ENCODE measurements around the gene SIX5. TPM values are rescaled to one million over a fixed set of nuclear protein-coding genes. Genes with fewer than 3 reads are reported as not detected.

Gene SIX5
- total and polyA plus RNA-seq, 9 of the 15 experiments (the other 6 are each of a cell fraction or from before 2014, with no cell fraction given), result 1.4 to 17.2 (median 7.4) TPM; not detected in 2

- Histone ChIP-seq H3K4me1 (replicated peaks in 1 of 2; ENCODE audit: control insufficient read depth in 2 of 2, insufficient read depth in 2 of 2, low read length in 2 of 2) (peaks cover 13 to 45% of the 10 kb centered on the region in 2 experiments; a peak in 4 of 5 replicates), H3K4me2 (ENCODE audit: insufficient read depth, low read length) (no peak overlapping the region), H3K27me3 (ENCODE audit: control insufficient read depth in 2 of 2, insufficient read depth in 2 of 2, low read length in 2 of 2) (no peaks in the 10 kb centered on the region), H3K79me2 (ENCODE audit: control insufficient read depth, insufficient read depth, low read length) (no peaks in the 10 kb centered on the region), H3K9me1 (ENCODE audit: control insufficient read depth, insufficient read depth, low read length) (peaks cover 1% of the 10 kb centered on the region), H3K9ac (ENCODE audit: insufficient read depth in 1 of 2, low read depth in 2 of 2, low read length in 2 of 2) (no peak overlapping the region), H4K20me1 (replicated peaks; ENCODE audit: control insufficient read depth, insufficient read depth, low read length) (peaks cover under 1% of the 10 kb centered on the region; the same call in 1 of the 2 replicates), H3K36me3 (ENCODE audit: control insufficient read depth, insufficient read depth, low read length) (peaks cover 21% of the 10 kb centered on the region; the same call in 2 of the 3 replicates), H3K27ac (ENCODE audit: extremely low read depth, low read depth, low read length) (no peak overlapping the region), H3K4me3 (no peak overlapping the region), H3K9me3 (replicated peaks; ENCODE audit: control insufficient read depth, insufficient read depth, low read depth, low read length) (no peaks in the 10 kb centered on the region), H2AFZ (ENCODE audit: low read depth, low read length) (no peak overlapping the region)
- intact Hi-C loops (cut with micrococcal nuclease) (loop anchor here (10.0 kb wide), 1 partner anchor 261 kb away; no protein-coding TSS in a partner anchor), in situ Hi-C loops (cut with MboI) (no loop called here)
- FAIRE-seq (no peak), ATAC-seq (no peak), DNase-seq (ENCODE audit: extremely low read depth in 1 of 4, low spot score in 3 of 4) (no peak)
- no peak for TF ChIP-seq TRIM28 (IDR thresholded peaks at IDR 0.05)
- no peak for TF ChIP-seq BRD9 (IDR thresholded peaks at IDR 0.05; ENCODE audit: low read depth, partially characterized antibody)
- TF ChIP-seq, protein P1, sequence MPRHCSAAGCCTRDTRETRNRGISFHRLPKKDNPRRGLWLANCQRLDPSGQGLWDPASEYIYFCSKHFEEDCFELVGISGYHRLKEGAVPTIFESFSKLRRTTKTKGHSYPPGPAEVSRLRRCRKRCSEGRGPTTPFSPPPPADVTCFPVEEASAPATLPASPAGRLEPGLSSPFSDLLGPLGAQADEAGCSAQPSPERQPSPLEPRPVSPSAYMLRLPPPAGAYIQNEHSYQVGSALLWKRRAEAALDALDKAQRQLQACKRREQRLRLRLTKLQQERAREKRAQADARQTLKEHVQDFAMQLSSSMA (CRISPR knock-in tag; IDR thresholded peaks at IDR 0.05), result no peak
- TF ChIP-seq, protein P2, sequence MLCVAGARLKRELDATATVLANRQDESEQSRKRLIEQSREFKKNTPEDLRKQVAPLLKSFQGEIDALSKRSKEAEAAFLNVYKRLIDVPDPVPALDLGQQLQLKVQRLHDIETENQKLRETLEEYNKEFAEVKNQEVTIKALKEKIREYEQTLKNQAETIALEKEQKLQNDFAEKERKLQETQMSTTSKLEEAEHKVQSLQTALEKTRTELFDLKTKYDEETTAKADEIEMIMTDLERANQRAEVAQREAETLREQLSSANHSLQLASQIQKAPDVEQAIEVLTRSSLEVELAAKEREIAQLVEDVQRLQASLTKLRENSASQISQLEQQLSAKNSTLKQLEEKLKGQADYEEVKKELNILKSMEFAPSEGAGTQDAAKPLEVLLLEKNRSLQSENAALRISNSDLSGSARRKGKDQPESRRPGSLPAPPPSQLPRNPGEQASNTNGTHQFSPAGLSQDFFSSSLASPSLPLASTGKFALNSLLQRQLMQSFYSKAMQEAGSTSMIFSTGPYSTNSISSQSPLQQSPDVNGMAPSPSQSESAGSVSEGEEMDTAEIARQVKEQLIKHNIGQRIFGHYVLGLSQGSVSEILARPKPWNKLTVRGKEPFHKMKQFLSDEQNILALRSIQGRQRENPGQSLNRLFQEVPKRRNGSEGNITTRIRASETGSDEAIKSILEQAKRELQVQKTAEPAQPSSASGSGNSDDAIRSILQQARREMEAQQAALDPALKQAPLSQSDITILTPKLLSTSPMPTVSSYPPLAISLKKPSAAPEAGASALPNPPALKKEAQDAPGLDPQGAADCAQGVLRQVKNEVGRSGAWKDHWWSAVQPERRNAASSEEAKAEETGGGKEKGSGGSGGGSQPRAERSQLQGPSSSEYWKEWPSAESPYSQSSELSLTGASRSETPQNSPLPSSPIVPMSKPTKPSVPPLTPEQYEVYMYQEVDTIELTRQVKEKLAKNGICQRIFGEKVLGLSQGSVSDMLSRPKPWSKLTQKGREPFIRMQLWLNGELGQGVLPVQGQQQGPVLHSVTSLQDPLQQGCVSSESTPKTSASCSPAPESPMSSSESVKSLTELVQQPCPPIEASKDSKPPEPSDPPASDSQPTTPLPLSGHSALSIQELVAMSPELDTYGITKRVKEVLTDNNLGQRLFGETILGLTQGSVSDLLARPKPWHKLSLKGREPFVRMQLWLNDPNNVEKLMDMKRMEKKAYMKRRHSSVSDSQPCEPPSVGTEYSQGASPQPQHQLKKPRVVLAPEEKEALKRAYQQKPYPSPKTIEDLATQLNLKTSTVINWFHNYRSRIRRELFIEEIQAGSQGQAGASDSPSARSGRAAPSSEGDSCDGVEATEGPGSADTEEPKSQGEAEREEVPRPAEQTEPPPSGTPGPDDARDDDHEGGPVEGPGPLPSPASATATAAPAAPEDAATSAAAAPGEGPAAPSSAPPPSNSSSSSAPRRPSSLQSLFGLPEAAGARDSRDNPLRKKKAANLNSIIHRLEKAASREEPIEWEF (CRISPR knock-in tag; IDR thresholded peaks at IDR 0.05), result no peak
- no peak for TF ChIP-seq CBX5 (IDR thresholded peaks at IDR 0.05; ENCODE audit: borderline replicate concordance, low read depth)
- no peak for TF ChIP-seq PKNOX1 (IDR thresholded peaks at IDR 0.05)
- TF ChIP-seq SETDB1 (IDR thresholded peaks at IDR 0.05; ENCODE audit: low read length), result no peak
- TF ChIP-seq RFX1 (IDR thresholded peaks at IDR 0.05), result no peak
- TF ChIP-seq FOXK1 (CRISPR knock-in tag; IDR thresholded peaks at IDR 0.05; ENCODE audit: borderline replicate concordance), result no peak
- TF ChIP-seq MEF2D (tag; conservative IDR thresholded peaks at IDR 0.05; ENCODE audit: low read depth), result no peak
- no peak for TF ChIP-seq ELF2 (CRISPR knock-in tag; IDR thresholded peaks at IDR 0.05)
- no peak for TF ChIP-seq PPARD (CRISPR knock-in tag; IDR thresholded peaks at IDR 0.05)
- no peak for TF ChIP-seq ZFPM2 (CRISPR knock-in tag; IDR thresholded peaks at IDR 0.05)
- no peak for TF ChIP-seq ELF4 (CRISPR knock-in tag; IDR thresholded peaks at IDR 0.05)
- TF ChIP-seq SRSF3 (IDR thresholded peaks at IDR 0.05; ENCODE audit: insufficient read depth, low read length), result no peak
- TF ChIP-seq MAFK (IDR thresholded peaks at IDR 0.05; ENCODE audit: low read length), result no peak
- POLR2A ChIA-PET, result interaction anchor here (0.6 to 1.5 kb wide), 8 partner anchors 11 to 118 kb away, joined by 3 to 5 read pairs (median 4); no protein-coding TSS in a partner anchor
- 83% methylated on average over 11 of the region's 12 CpGs for WGBS (ENCODE audit: insufficient coverage, low coverage, missing lambda C conversion rate)
- no TSS peak for BruUV-seq (replicated peaks)
- CTCF ChIA-PET (ENCODE audit: low intra/inter-chr PET ratio), result no interaction called here
Measured at GRCh38 chr19:45814166-45814780, 45.2 kb upstream of the SIX5 start.
